Germinal center (tissue), 1 donor: ENCODE data around the gene TMF1.
A peak's percentile ranks its signal among the peaks of the same experiment; 100 is the strongest.

Source experiments
- DNase-seq: peaks from one replicate; pipeline ENCODE4 v3.0.0; 2012; ENCODE audit warnings: mixed read lengths, low spot score

TMF1 gene

DNA sequence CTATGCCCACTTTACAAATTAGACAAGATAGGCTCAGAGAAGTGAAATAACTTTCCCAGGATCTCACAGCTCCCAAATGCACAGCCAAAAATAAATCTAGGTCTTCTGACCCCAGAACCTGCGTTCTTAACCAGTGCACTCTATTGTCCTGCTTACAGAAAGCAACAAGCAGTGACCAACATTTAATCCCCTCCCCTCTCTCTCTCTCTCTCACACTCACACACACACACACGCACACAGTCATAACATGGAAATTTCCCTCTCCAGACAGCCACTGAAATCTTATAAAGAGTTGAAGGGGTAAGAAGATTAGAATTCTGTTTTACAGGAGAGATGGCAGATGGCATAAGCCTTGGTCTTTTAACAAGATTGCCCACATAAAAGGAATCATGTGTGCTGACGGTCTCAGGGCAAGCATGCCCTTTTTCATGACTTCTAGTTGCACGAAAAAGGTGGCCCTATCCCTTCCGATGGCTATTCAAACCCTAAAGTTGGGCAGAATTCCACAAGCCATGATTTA is 68.1 kb downstream of the TMF1 start:
- DNase-seq: no peak

- DNase-seq: no peak
Measured at GRCh38 chr3:68977486-68978167, 74.5 kb downstream of the TMF1 start.

DNA sequence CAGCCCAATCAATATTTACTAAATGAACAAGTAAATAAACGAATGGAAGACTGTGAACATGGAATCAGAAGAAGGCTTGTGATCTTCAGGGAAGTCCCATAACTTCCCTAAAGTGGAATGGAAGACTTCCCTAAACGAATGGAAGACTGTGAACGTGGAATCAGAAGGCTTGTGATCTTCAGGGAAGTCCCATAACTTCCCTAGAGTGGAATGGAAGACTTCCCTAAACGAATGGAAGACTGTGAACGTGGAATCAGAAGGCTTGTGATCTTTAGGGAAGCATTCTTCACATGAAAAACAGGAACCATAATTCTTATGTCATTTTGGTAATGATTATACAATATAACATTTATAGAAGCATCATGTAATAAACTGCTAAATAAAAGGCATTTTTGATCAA is 77.4 kb downstream of the TMF1 start:
- DNase-seq: no peak

- DNase-seq: no peak
Measured at GRCh38 chr3:68973639-68974038, 78.5 kb downstream of the TMF1 start.

DNA sequence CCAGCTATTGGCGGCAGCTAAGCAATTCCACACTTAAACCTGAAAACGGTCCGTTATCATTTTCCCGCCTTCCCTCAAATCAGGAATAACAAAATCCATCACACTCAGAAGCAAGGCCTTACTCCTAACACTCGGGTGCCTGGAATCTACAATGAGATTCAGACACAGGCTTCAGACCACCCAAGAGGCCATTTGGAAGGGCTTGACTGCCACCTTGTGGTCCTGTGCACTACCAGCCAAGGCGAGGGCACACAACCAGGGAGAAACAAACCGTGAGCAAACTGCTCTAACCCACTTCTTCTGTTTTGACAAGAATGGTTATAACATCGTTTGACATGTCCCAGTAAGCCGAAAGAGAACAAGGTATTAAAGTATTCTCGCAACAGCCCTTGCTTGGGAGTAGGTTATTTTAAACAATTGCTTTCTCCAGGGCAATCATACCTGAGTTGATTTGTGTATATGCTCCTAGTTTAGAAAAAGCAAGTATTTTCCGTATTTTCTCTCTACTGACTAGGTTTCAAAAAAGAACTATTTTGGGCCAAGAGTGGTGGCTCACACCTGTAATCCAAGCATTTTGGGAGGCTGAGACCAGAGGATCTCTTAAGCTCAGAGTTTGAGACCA is 79.7 kb downstream of the TMF1 start:
- peak; percentile 35 for DNase-seq
